Gastroesophageal sphincter (tissue), 4 donors: Measurements from ENCODE around the gene CEP112. TPM values are rescaled to one million over a fixed set of nuclear protein-coding genes. Genes with fewer than 3 reads are reported as not detected.

ENCODE experiments used
- ATAC-seq: fragments of 150-250 bp; one replicate; pipeline ENCODE4 v1.9.1; 2016; ENCODE audit warnings: mild to moderate bottlenecking, moderate library complexity
- H3K27ac ChIP-seq, 4 donors: fragments of 200-600 bp; sonication (generic) in 3 of 4; 1 replicate in 3 of 4; 2 replicates in 1 of 4; pipeline ENCODE4 v1.5.1; 2016 to 2019
- H3K27me3 ChIP-seq: fragments of 200-600 bp; sonication (generic); one replicate; pipeline ENCODE4 v1.5.1; 2019
- H3K36me3 ChIP-seq, 2 donors: fragments of 200-600 bp; sonication (generic); one replicate each; pipeline ENCODE4 v1.5.1; 2019; ENCODE audit warnings: control low read depth in 1 of 2
- H3K4me1 ChIP-seq, 3 donors: fragments of 200-600 bp; sonication (generic); 1 replicate in 2 of 3; 2 replicates in 1 of 3; pipeline ENCODE4 v1.5.1; 2016 to 2019; ENCODE audit warnings: control low read depth in 2 of 3
- H3K4me3 ChIP-seq, 2 donors: fragments of 200-600 bp; sonication (generic); one replicate each; pipeline ENCODE4 v1.5.1; 2019; ENCODE audit warnings: mild to moderate bottlenecking in 1 of 2, moderate library complexity in 1 of 2
- H3K9me3 ChIP-seq, 3 donors: fragments of 200-600 bp; sonication (generic); one replicate each; pipeline ENCODE4 v1.5.1; 2017 to 2019; ENCODE audit warnings: control low read depth in 2 of 3
- CTCF ChIP-seq, 4 experiments: fragments of 200-600 bp in 2 of 4; fragments of 450-650 bp in 2 of 4; sonication (generic) in 1 of 4; IDR thresholded peaks; one replicate each; pipeline ENCODE4 v1.5.1; 2017 to 2019; ENCODE audit warnings: antibody characterized with exemption in 4 of 4, mild to moderate bottlenecking in 2 of 4, moderate library complexity in 2 of 4
- EP300 ChIP-seq: sonication (generic); formaldehyde crosslinking; IDR thresholded peaks from one replicate; pipeline ENCODE4 v1.6.1; 2017; ENCODE audit warnings: antibody characterized with exemption, mild to moderate bottlenecking
- POLR2A ChIP-seq, 2 donors: fragments of 450-650 bp; IDR thresholded peaks; one replicate each; pipeline ENCODE4 v1.6.1; 2017; ENCODE audit warnings: antibody characterized with exemption in 2 of 2, mild to moderate bottlenecking in 2 of 2, moderate library complexity in 1 of 2
- POLR2AphosphoS5 ChIP-seq: sonication (generic); formaldehyde crosslinking; IDR thresholded peaks from one replicate; pipeline ENCODE4 v1.6.1; 2017; ENCODE audit warnings: antibody characterized with exemption
- WGBS, 2 donors: methylation state at CpG; one replicate each; pipeline ENCODE4 v1.1.5; 2018; ENCODE audit warnings: low coverage in 1 of 2; 5-methylcytosine and 5-hydroxymethylcytosine counted together
- total RNA-seq, 4 donors: library from RNA; depleted of rRNA; stranded (reverse); fragments of >200 nt; gene quantifications; one replicate each; pipeline ENCODE4 v1.1.0, GENCODE V29; 2016

The CEP112 gene
- total RNA-seq, 4 donors from 2014 or later, result 21.9 to 38.2 (median 27.0) TPM

GRCh38 chr17:65718601-65719000, 473.3 kb downstream of the CEP112 start:
- TF ChIP-seq POLR2A (IDR thresholded peaks at IDR 0.05), result no peak
- TF ChIP-seq POLR2AphosphoS5, result no peak
- TF ChIP-seq EP300, result no peak
- TF ChIP-seq CTCF (IDR thresholded peaks at IDR 0.05), result no peak
- WGBS, 2 donors, result 76 to 85% methylated on average over 3 of the region's 3 CpGs
- Histone ChIP-seq H3K4me3 (no peak overlapping the region), H3K9me3 (no peaks in the 10 kb centered on the region), H3K27me3 (no peaks in the 10 kb centered on the region), H3K27ac (no peak overlapping the region), H3K4me1 (peaks cover 0 to 8% (median 0%) of the 10 kb centered on the region in 3 donors), H3K36me3 (no peaks in the 10 kb centered on the region)
- ATAC-seq, result no peak

GRCh38 chr17:65712383-65713267, 479.3 kb downstream of the CEP112 start:
- Histone ChIP-seq H3K36me3 (no peaks in the 10 kb centered on the region), H3K4me3 (peak overlapping the region in 1 of 2 donors; percentile 4), H3K27me3 (no peaks in the 10 kb centered on the region), H3K4me1 (peaks cover 0 to 36% (median 8%) of the 10 kb centered on the region in 3 donors), H3K9me3 (no peaks in the 10 kb centered on the region), H3K27ac (peak overlapping the region; percentile 70 to 93 (median 74))
- WGBS, 2 donors, result 30 to 38% methylated on average over 6 to 9 of the region's 9 CpGs
- ATAC-seq, result peak; percentile 77
- peak; percentile 79 for TF ChIP-seq POLR2AphosphoS5
- TF ChIP-seq POLR2A (IDR thresholded peaks at IDR 0.05), result no peak
- peak; percentile 68 for TF ChIP-seq EP300
- no peak for TF ChIP-seq CTCF (IDR thresholded peaks at IDR 0.05)

- TF ChIP-seq POLR2A (IDR thresholded peaks at IDR 0.05), result no peak
- TF ChIP-seq CTCF (IDR thresholded peaks at IDR 0.05), result no peak
- TF ChIP-seq EP300, result no peak
- no peak for TF ChIP-seq POLR2AphosphoS5
- ATAC-seq, result no peak
- no peaks in the 10 kb centered on the region for H3K36me3 ChIP-seq
- no peaks in the 10 kb centered on the region for H3K9me3 ChIP-seq
- 55 to 72% methylated on average over 6 to 8 of the region's 8 CpGs for WGBS, 2 donors
- H3K4me1 ChIP-seq, result peaks cover 0 to 42% (median 8%) of the 10 kb centered on the region in 3 donors
- no peaks in the 10 kb centered on the region for H3K27me3 ChIP-seq
- peak overlapping the region; percentile 70 to 93 (median 74) for H3K27ac ChIP-seq
- peak overlapping the region in 1 of 2 donors; percentile 4 for H3K4me3 ChIP-seq
Measured at GRCh38 chr17:65711671-65712276, 480.2 kb downstream of the CEP112 start.

GRCh38 chr17:65707780-65708179, 484.2 kb downstream of the CEP112 start:
- peak overlapping the region; percentile 63 to 76 (median 72) for H3K27ac ChIP-seq
- peaks cover 0 to 64% (median 19%) of the 10 kb centered on the region in 3 donors for H3K4me1 ChIP-seq
- no peak overlapping the region for H3K4me3 ChIP-seq
- no peaks in the 10 kb centered on the region for H3K27me3 ChIP-seq
- ATAC-seq, result peak; percentile 76
- no peaks in the 10 kb centered on the region for H3K36me3 ChIP-seq
- TF ChIP-seq POLR2A (IDR thresholded peaks at IDR 0.05) (no peak), EP300 (no peak), POLR2AphosphoS5 (peak; percentile 75), CTCF (IDR thresholded peaks at IDR 0.05) (no peak)
- no peaks in the 10 kb centered on the region for H3K9me3 ChIP-seq
- 41 to 43% methylated on average over 2 of the region's 2 CpGs for WGBS, 2 donors
